Medulla oblongata (tissue), 1 donor: ENCODE results near the gene CLK3.
"Not testable (repeated sequence)": the region's sequence is repeated elsewhere in the genome, so short reads cannot be mapped to it uniquely, and the experiment has no call there.

Source experiments
- DNase-seq: peaks from one replicate; pipeline ENCODE4 v3.0.0-alpha.2; 2015; ENCODE audit errors: extremely low spot score

CLK3 gene

DNA sequence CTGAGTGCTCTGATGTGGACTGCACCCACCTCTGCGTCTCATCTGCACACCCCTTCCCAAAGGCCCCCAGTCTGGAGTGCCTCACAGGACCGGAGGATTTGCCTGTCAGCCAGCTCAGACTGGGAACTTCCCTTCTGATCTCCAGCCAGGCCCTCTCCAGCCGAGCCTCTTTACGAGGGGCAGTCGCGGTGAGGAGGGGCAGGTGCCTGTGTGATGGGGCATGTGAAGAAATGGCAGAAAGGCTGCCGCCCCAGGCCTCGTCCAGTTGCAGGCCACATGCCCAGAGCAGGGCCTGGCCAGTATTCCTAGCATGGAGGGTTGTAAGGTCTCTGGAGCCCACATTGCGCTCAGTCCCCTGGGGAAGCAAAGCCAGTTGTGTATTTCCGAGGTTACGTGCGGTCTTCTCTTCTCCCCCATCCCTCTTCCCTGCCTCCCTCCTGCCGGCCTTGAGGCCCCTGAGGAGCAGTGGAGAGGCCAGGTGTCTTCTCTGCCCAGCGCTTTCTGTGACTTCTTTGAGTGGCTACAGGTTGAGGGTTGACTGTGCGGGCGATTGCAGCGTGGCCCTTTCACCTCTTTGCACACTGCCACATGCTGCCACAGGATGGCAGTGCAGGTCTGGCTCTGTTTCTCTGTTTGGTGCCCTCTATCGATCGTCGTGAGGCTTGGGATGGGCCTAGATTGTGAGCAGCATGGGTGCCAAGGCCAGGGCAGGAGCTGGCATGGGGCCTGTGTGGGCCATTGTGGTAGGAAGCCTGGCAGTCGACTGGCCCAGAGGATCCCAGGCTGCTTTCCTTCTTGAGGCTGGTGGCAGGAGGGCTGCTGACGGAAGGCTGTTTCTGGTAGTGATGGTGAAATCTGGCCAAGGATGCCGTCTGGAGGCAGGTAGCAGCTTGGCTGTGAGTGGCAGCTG, 5.3 kb downstream of the CLK3 start:
- DNase-seq = peak; percentile 91

DNA sequence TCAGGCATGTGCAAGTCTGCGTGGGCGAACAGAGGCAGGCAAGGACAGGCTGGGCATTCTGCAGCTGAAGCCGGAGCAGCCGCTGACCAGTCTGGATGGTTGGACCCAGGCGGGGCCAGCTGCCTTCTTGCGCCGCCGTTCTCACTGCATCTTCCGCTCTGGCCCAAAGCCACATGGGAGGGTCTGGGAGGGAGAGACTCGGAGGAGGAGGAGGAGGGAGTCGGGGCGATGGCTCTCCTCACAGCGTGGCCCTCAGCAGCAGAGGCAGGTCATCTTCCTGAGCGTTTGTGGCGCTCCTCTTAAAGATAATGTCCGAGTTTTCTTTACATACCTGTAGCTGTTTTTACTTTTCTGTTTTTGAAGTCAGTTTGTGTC, 5.9 kb downstream of the CLK3 start:
- no peak for DNase-seq

DNA sequence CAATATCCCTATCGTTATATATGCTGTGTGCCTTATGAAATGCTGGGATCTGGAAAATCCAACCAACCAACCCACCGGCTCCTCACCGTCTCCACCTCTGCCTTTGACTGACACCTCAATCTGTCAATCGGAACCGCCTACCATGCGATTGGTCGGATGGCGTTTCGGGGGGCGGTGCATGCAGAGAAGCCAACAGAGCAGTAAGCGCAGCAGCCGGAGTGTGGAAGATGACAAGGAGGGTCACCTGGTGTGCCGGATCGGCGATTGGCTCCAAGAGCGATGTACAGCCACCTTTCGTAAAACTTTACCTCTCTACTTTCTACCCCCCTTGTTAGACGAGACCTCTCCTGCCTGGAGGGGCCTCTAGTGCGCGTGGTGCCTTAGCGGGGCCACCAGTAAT, 6.3 kb downstream of the CLK3 start:
- DNase-seq = no peak

DNA sequence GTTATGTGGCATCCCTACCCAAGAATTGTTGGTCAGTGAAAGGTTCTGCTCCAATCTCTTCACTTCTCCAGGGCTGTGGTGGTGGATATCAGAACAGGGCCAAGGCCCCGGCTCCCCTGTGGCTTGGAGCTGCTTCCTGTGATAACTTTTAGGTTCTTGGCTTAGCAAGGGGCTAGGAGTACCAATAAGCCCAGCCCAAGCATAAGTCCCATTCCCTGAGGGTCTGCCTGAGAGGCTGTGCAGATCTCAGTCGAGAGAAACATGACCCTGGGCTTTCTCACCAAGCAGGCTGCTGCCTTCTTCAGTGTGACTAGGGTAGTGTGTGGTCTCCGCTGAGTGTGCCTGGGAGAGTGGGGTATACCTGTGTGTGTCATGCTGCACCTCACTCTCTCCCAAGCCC, 7.1 kb downstream of the CLK3 start:
- DNase-seq = no peak

DNA sequence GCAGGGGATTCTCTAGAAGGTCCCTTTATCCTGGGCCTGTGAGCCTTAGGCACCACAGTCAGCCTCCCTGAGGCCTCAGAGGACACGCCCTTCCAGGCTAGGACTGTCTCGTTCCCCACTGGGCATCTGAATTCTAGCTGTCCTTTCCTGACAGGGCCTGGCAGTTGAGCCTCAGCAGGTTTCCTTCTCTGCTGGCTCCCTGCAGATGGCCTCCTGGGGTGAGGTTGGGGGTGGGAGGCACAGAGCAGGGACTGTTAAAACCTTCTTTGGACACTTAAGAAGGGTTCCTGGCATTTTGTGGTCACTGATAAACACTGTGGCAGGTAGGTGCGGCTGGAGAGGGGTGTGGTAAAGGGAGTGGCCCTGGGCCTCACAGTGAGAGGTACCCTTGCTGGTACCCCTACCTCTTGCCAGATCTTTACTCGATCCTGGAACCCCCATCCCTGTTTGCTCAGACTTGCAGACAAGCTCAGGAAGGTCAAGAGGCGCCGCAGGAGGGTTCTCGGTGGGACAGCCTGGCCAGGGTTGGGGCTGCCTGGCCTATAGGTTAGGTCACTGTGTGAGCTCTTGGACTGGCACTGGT, 8.5 kb downstream of the CLK3 start:
- DNase-seq = no peak

DNA sequence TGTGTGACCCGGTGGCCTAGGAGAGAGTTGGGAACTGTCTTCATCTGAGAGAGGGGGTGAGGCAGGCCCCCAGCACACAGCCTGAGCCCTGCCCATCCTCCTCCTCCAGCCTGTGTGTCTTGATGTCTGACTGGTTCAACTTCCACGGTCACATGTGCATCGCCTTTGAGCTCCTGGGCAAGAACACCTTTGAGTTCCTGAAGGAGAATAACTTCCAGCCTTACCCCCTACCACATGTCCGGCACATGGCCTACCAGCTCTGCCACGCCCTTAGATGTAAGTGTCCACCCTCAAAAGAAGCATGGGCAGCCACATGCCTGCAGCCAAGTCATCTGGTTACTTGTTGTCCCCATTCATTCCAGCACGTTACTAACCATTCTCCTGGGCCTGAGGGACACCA, 10.1 kb downstream of the CLK3 start:
- DNase-seq = no peak

DNA sequence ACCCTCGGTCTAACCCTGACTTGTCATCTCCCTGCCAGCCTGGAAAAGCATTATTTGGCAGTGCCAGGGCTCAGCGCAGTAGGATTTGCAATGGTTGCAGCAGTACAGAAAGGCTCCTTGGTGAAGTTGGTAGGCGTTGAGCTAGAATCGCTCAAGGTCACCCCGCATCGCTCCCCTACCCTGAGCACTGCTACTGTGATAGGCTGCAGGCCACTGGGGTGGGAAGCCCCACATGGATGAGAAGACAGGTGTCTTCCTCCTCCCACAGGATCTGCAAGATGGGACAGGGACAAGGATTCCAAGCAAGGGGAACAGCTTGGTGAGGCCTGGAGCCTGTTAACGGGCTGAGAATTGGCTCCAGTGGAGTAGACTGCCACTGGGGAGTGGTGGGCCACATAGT, 10.7 kb downstream of the CLK3 start:
- no peak for DNase-seq

DNA sequence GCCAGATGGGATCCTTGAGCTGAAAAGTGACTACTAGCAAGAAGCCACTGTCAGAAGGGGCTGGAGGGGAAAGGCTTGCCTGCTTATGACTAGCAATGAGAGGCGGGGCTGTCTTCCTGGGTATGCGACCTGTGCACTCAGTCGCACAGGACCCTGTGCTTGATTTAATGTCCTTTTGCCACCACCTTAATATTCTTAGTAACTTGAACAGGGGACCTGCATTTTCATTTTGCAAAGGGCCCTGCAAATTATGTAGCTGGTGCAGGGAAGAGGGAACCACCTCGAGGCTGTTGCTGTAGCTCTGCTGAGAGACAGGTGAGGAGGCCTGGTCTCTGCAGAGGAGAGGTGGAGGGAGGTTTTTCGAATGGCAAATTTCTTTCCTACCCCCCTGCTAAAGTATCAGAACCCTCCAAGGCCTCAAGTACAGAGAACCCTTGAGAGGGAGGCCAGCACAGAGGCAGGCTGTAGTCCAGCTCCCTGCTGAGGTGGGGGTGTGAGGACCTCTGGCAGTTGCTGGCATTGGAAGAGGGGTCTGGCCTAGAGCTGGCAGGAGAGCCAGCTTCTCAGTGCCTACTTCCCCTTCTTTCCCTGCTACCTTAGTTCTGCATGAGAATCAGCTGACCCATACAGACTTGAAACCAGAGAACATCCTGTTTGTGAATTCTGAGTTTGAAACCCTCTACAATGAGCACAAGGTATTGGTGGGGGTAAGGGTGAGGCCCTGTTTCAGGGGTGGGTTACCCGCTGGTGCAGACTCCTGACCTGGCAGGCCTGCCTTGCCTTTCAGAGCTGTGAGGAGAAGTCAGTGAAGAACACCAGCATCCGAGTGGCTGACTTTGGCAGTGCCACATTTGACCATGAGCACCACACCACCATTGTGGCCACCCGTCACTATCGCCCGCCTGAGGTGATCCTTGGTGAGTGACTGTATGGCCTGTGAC, 11.4 kb downstream of the CLK3 start:
- peak; percentile 71 for DNase-seq

DNA sequence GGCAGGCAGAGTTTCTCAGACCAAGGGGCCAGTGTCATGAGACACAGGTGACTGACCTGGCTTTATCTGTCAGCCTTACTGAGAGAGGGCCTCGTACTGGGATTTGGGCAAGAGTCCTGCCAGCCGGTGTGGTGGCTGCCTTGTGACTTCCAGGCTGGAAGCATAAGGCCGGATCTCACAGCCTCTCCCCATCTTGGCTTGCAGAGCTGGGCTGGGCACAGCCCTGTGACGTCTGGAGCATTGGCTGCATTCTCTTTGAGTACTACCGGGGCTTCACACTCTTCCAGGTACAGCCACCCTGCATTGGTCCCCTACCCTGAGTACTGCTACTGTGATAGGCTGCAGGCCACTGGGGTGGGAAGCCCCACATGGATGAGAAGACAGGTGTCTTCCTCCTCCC, 12.1 kb downstream of the CLK3 start:
- DNase-seq = no peak

DNA sequence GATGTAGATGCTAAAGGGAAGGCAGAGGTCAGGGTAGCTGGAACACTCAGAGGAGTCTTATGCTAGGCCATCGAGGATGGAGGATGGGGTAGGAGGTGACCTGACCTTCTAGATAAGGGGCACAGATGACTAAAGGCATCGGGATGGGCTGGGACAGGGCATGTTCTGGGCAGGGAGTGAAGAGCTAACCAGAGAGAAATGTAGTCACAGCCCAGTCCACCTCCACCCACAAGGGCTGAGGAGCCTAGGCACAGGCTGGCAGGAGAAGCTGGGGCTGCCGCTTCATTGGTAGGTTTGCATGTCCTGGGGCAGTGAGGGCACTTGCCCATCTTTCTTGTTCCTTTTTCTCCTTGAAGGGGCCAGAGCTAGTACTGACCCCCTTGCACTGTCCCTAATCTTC, 12.6 kb downstream of the CLK3 start:
- DNase-seq = no peak

DNA sequence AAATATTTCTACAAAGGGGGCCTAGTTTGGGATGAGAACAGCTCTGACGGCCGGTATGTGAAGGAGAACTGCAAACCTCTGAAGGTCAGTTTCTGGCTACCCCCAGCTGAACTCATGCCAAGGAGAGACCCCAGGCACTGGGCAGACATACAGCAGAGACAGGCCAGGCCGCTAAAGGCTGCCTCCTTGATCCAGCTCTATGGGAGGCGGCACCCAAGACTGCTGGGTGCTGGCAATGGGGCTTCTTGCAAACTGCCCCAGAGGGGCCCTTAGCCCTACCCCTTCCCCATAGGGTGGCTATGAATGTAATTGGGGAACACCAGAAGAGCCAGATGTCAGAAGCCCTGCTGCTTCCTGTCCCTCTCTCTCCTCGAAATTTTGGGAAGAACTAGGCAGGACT, 13.3 kb downstream of the CLK3 start:
- DNase-seq = no peak

DNA sequence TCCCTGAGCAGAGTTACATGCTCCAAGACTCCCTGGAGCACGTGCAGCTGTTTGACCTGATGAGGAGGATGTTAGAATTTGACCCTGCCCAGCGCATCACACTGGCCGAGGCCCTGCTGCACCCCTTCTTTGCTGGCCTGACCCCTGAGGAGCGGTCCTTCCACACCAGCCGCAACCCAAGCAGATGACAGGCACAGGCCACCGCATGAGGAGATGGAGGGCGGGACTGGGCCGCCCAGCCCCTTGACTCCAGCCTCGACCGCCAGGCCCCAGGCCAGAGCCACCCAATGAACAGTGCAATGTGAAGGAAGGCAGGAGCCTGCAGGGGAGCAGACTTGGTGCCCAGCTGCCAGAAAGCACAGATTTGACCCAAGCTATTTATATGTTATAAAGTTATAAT, 14.1 kb downstream of the CLK3 start:
- not testable (repeated sequence) for DNase-seq

DNA sequence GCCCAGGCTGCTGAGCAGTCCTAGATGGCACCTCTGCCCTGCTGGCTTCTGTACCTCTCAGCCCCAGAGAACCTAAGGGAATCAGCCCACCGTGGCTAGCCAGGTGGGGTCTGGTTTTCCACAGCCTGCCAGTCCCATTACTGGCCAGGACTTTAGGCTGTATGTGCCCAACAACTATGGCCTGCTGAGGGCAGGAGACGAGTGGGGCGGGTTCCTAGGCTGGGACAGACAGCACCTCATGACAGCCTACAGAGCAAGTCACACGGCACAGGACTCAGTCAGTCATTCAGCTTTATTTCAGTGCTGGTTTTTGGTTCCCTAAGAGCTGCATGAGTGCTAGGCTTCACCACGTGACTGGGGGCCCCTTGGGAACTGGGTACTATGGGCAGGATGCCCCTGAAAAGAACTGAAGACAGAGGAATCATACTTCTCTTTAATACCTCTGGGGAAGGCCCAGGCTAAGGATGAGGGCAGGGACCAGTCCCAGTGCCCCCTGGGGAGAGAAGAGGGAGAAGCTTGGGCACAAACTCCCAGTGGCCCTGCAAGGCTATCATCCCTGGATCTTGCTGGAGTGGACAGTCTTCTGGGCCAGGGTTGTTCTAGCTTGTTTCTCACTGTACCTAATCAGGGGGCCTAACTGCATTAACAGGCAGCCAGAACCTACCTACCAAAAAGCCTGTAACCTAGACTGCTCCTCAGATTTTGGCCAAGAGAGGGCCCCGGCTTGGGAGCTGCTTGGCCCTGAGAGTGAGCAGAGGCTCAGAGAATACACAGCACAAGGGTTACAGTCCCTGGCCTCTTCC, 14.8 kb downstream of the CLK3 start:
- peak; percentile 41 for DNase-seq

DNA sequence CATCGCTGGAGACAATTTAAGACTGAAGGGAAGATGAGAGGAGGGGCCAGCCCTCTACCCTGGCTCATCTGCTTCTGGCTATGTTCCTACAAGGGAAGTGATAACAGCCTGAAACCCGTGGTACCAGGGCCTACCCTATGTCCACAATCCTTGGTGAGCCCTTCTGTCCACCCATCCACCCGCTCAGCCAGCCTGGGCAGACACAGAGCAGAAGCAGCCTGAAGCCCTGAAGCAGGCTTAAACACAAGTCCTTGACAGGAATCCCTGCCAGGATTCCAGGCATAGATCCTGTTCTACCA, 15.4 kb downstream of the CLK3 start:
- no peak for DNase-seq

DNA sequence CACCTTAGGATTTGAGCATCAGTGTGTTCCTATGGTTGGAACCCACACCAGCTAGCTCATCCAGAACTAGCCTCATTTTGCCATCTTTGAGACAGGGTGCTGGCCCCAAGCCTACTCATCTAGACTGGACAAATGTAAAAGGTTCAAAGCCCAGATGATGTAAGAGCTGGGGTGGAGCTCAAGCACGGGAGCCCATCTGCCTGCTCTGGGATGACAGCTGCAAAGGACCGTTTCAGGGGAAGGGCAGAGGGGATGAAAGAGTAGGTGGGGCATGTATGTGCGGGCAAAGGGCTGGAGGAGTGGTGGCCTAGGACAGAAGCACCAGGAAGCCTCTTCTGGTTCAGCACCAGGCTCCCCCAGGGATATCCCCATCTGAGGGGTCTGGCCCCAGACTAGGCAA, 15.8 kb downstream of the CLK3 start:
- no peak for DNase-seq

DNA sequence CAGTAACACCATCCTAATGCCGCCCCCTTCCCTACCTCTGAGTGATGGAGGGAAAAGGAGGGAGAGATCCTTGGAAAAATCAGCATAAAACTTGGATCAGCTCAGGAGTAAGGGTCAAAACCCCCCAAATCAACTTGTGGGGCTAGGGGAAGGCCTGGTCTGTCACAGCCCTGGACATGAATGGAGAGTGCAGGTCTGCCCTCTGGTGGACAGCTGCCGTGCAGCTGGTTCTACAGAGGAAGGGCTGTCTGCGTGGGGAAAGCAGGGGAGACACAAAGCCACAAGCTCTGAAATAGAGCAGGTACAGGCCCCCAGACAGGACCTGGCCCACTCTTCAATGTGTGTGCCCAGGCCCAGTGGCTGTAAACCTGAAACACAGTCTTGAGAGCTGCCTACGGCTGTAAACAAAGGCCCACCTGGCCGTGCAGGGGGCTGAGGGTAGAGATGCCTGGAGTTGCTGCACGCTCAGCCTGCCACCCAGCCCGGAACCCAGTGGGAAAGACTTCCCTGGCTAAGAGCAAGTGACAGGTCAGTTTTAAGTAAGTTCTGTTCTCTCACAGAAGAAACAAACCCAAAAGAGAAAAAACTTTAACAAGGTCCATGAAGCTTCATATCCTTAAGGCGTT, 16.4 kb downstream of the CLK3 start:
- peak; percentile 71 for DNase-seq

DNA sequence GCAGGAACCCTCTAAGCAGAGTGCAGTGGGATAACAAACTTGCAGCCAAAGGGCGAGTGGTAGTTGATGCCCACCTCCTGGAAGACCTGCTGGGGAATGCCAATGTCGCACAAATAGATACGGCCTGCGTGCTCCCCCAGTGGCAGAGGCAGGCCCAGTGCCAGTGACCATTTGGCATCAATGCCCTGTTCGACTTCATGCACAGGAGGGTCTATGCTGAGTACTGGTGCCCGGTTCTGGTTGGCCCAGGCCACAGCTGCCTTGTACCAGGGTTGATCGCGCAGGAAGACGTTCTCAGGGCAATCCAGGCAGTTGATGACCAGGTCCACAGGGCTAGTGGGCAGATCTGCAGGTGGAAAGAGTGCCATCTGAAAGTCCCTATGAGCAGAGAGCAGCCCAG, 17.0 kb downstream of the CLK3 start:
- DNase-seq = no peak

DNA sequence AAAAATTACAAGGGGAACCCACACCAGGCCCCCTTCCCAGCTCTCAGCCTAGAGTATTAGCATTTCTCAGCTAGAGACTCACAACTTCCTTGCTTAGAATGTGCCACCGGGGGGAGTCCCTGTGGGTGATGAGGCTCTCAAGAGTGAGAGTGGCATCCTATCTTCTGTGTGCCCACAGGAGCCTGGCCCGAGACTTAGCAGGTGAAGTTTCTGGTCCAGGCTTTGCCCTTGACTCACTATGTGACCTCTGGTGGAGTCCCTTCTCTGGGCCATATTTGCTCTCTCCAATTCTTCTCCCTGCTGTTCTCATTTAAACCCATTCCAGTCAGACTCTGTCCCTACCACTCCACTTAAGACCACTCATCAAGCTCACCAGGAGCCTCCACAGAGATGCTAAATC, 18.1 kb downstream of the CLK3 start:
- DNase-seq = no peak

DNA sequence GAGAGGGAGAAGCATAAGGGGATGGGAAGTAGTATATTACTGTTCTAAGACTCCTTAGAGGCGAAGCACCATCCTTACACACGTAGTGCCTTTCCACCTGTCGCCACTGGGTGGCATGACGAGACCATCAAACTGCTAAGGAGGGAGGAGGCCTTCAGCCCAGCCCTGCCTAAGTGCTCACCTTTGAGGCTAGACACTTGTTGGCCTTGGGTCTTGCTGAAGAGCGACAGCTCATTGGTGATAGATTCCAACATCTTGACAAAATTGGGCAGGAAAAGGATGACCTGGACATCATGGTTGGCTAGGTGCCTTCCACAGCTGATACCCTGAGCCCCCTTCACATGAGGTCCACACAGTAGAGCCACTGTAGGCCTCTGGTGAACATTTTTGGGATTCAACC, 19.6 kb downstream of the CLK3 start:
- peak; percentile 79 for DNase-seq

DNA sequence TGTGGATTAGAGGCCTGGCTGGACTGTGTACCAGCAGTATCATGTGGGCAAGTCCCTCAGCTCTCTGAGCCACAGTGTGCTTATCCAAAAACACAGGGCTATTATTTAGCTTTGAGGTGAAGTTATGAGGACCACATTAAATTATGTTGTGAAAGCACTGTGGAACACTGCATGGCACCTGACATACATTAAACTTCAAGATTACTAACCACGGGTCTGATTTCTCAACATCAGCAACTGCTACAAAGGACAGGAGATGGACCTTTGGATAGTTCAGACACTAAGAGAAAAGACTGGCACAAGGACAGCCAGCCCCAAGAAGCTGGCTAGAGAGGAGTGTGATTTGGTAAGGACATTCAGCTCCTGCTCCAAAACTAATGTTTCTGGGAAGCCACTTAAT, 21.3 kb downstream of the CLK3 start:
- DNase-seq = no peak

DNA sequence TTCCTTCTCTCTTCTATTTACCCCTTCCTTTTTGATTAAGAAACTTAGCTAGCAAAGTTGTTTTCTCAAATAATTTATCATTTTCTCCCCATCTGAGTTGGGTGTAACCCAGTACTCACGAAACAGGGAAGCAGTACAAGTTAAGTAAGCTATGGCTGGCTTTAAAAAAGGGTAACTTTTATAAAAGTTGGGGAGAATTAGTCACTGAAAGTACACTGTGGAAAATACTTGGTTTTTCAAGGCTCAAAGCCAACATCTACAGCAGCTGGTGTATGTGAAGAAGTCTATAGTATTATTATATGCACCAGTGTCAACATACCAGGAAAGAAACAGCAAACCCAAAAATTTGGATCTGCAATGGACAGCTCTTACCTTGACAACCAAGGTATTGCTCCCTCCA, 25.5 kb downstream of the CLK3 start:
- no peak for DNase-seq
